GM21447 (cell line): ENCODE data around the gene FLRT2.

Source experiments
- ATAC-seq: cut with Tn5 transposase; IDR thresholded peaks from one replicate; pipeline ENCODE4 v1.9.1; 2021; ENCODE audit not compliant: unreplicated experiment

FLRT2 gene

GRCh38 chr14:85556267-85556666 is 26.3 kb downstream of the FLRT2 start:
- ATAC-seq = no peak

- no peak for ATAC-seq
These were observed 28.6 kb downstream of the FLRT2 start for GRCh38 chr14:85558505-85558904.

GRCh38 chr14:85562630-85563029 is 32.7 kb downstream of the FLRT2 start:
- ATAC-seq = no peak

- no peak for ATAC-seq
These were observed 35.0 kb downstream of the FLRT2 start for GRCh38 chr14:85564841-85565527.

- ATAC-seq = no peak
These were observed 35.9 kb downstream of the FLRT2 start for GRCh38 chr14:85565862-85566296.

- no peak for ATAC-seq
These were observed 36.7 kb downstream of the FLRT2 start for GRCh38 chr14:85566603-85567002.

GRCh38 chr14:85572011-85572410 is 42.1 kb downstream of the FLRT2 start:
- no peak for ATAC-seq

GRCh38 chr14:85572845-85573244 is 42.9 kb downstream of the FLRT2 start:
- ATAC-seq = no peak

- no peak for ATAC-seq
These were observed 43.5 kb downstream of the FLRT2 start for GRCh38 chr14:85573406-85573805.

GRCh38 chr14:85574853-85575616 is 45.1 kb downstream of the FLRT2 start:
- no peak for ATAC-seq

- ATAC-seq = no peak
These were observed 45.6 kb downstream of the FLRT2 start for GRCh38 chr14:85575617-85575898.

- ATAC-seq = no peak
These were observed 46.3 kb downstream of the FLRT2 start for GRCh38 chr14:85576218-85576617.

GRCh38 chr14:85576848-85577542 is 47.1 kb downstream of the FLRT2 start:
- no peak for ATAC-seq

- no peak for ATAC-seq
These were observed 47.7 kb downstream of the FLRT2 start for GRCh38 chr14:85577543-85578114.

GRCh38 chr14:85578357-85578756 is 48.4 kb downstream of the FLRT2 start:
- ATAC-seq = no peak

- no peak for ATAC-seq
These were observed 49.0 kb downstream of the FLRT2 start for GRCh38 chr14:85578930-85579329.

GRCh38 chr14:85579942-85580341 is 50.0 kb downstream of the FLRT2 start:
- no peak for ATAC-seq

GRCh38 chr14:85580536-85581140 is 50.7 kb downstream of the FLRT2 start:
- no peak for ATAC-seq

- ATAC-seq = no peak
These were observed 51.7 kb downstream of the FLRT2 start for GRCh38 chr14:85581691-85582090.

- ATAC-seq = no peak
These were observed 53.4 kb downstream of the FLRT2 start for GRCh38 chr14:85583380-85583779.

- no peak for ATAC-seq
These were observed 54.5 kb downstream of the FLRT2 start for GRCh38 chr14:85584481-85584880.
